HG03045 (cell line): ENCODE results near the gene PSPH.

ENCODE experiments used
- ATAC-seq: cut with Tn5 transposase; IDR thresholded peaks from one replicate; pipeline ENCODE4 v1.9.1; 2021; ENCODE audit warnings: mild to moderate bottlenecking, moderate library complexity; ENCODE audit not compliant: unreplicated experiment

PSPH gene

DNA sequence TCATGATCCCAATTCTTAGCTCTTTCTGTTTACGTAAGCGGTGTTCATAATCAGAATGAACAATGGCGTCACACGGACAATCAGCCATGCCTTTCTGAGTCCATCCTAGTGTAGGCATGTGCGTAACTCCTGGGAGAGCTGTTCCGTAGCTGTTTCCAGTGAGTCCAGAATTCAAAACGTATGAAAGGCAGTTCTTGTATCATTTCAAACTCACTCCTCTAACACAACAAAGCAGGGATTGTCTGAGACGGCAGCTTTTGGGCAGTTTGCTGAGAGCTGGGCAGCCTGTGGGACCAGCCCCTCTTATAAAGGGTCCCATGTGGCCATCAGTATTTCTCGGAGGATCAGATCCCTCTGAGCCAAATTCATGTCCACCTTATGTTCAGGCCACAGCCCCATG, 43.4 kb downstream of the PSPH start:
- no peak for ATAC-seq

DNA sequence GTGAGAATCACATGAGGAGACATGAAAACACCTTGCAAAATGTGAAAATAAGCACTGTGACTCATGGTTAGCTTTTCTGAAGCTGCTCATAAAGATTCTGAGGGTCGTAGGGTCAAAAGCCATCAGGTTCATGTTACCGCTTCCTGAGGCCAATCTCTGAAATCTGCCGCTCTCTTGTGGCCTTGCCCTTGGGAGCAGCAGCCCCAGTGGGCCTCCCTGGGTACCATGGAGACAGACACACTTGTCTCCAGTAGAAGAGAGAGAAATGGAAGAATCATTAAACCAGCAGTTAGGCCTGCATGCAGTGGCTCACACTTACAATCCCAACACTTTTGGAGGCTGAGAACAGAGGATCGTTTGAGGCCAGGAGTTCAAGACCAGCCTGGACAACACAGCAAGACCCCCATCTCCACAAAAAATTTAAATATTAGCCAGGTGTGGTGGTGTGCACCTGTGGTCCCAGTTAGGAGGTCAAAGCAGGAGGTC, 44.0 kb downstream of the PSPH start:
- no peak for ATAC-seq

DNA sequence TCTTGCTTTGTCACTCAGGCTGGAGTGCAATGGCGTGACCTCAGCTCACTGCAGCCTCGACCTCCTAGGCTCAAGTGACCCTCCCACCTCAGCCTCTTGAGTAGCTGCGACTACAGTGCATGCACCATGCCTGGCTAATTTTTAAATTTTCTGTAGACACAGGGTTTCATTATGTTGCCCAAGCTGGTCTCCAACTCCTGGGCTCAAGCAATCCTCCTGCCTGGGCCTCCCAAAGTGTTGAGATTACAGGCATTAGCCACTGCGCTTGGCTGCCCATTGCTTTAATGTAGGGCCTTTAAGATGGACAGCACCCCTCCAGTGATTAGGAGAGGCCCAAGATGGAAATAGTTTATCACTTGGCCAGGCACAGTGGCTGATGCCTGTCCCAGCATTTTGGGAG, 47.5 kb downstream of the PSPH start:
- no peak for ATAC-seq

DNA sequence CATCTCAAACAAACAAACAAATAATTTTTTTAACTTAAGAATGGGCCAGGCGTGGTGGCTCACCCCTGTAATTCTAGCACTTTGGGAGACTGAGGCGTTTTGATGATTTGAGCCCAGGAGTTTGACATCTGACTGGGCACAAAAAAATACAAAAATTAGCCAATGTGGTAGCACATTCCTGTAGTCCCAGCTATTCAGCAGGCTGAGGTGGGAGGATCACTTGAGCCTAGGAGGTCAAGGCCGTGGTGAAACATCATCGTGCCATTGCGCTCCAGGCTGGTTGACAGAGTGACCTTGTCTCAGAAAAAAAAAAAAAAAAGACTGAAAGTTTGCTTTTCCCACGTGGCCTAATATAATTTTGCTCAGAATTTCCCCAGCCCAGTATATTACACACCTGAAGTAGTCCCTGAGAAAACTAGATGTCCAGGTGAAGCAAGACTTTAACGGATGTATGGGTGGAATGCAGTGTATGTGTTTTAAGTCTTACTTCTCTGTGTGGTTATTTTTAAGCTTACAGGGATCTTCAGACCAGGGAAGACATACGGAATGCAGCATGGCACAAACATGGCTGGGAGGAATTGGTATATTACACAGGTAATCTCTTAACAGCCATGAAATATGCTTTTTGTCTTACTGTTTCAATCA, 54.3 kb downstream of the PSPH start:
- no peak for ATAC-seq

DNA sequence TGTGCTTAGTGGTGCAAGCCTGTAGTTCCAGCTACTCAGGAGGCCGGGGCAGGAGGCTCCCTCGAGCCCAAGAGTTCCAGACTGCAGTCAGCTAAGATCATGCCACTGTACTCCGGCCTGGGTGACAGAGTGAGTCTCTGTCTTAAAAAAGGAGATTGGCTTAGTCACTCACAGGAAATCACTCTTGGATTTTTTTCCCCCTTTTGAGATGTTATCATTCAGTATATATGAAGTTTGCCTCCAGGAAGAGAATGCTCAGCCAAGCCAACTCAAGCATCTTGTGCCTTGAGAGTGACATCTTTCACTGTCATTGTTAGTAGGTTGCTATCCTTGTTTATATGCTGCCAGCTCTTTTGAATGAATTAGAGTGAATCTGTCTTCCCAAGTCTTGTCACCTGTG, 58.9 kb downstream of the PSPH start:
- ATAC-seq = no peak

DNA sequence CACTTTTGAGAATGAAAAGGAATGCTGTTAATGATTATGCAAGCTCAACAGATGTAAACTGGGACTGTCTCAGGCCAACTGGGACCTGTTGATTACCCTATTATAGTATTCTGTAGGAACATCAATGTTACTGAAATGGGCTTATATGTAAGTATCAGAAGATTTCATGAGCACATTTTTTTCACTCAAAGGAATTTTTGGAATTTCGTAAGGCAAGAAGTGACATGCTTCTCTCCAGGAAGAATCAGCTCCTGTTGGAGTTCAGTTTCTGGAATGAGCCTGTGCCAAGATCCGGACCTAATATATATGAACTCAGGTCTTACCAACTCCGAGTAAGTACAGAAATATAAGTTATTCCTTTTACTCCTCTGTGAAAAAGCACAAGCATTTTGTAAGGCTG, 67.7 kb downstream of the PSPH start:
- no peak for ATAC-seq

DNA sequence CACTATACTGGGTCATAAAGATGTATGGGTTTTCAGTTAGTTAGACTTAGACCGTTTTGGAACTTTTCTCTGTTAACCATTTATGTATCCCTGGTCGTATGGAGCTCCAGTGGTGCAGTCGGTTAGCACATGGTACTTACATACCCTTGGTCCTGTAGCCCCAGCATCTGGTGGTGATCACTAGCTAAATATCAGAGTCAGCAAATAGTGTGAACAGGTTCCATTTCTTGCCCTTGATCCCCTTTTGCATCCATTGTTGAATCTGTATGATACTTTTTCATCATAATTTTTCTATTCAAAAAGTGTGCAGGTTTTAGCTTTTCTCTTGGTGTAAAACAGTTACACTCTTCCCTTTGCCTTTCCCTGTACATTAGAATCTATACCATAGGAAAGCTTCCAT, 71.0 kb downstream of the PSPH start:
- ATAC-seq = no peak

DNA sequence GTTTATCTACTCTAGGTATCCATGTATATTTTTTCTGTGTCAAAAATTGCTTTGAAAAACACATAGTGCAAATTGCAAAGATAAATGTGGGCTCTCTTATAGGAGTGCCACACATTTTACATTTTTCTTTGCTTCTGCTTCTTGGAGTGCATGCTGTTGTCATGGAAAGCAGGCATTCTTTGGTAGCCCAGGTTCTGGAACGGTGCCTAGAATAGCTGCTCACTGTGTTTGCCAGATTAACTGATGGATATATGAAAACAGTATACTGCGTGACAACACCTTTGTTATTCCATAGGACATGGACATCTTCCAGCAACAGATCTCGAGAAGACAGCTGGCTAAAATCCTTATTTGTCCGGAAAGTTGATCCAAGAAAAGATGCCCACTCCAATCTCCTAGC, 73.4 kb downstream of the PSPH start:
- no peak for ATAC-seq

DNA sequence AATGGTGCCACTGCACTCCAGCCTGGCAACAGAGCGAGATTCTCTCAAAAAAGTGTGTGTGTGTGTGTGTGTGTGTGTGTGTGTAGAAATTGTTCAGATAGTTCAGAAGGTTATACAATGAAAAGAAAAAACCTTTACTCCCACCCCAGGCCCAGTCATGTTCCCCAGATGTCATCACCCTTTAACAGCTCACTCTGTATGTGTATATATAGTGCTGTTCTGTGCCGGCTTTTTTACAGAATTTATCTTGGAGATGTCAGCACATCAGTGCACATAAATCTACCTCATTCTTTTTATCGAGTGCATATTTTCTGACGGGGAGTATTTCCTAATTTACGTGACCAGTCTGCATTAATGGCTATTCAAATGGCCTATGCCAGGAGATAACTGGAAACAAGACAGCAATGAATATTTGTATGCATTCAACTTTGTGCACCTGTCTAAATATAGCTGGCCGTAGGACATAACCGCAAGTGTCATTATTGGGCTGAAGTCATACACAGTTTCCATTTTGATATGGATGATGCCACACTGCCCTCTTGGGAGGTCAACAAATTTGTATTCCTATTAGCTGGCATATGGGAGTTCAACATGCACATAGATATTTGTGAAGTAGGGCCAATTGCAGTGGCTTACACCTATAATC, 75.1 kb downstream of the PSPH start:
- no peak for ATAC-seq

DNA sequence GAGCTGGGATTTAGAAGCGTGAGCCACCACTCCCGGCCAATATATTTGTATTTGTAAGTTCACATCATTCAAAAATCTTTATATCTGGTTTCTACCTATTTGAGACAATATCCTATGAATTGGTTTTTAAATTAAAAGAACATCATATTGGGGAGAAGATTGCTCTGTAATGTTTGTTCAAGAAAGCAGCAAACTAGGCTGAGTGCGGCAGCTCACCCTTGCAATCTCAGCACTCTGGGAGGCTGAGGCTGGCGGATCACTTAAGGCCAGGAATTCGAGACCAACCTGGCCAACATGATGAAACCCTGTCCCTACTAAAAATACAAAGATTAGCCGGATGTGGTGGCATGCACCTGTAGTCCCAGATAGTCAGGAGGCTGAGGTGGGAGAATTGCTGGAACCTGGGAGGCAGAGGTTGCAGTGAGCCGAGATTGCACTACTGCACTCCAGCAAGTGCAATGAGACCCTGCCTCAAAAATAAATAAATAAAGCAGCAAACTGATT, 77.4 kb downstream of the PSPH start:
- no peak for ATAC-seq

DNA sequence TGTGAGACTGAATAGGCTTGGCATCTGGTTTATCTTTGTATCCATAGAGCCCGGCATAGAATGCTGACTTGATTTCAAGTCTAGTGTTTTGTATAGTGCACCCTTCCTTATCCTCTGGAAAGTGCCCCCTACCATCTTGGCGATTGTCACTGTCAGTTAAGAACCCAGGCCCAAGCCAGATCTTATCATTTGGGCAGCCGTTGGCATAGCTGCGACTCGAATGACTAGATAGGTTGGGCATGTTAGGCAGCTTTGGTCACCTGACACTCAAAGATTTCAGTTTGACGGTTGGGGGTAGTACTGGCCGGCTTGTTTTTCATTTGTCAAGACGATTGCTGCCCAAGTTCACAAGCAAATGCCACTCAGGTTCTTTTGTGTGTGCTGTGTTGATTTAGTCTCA, 80.3 kb downstream of the PSPH start:
- no peak for ATAC-seq

DNA sequence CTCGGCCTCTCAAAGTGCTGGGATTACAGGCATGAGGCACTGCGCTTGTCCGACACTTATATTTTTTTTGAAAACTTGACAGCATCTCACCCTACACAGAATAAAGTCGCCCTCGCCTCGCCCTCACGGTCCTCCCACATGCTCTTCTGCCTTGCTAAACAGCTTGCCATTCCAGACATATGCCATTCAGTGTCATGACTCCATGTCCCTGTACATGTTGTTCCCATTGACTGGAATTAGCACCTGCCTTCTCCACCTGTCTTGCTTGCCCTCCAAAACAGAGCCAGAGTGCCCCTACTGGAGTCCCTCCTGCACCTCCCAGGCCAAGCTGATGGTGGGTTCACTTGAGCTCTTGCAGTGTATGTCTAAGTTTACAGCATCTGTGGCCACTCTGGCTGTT, 80.7 kb downstream of the PSPH start:
- no peak for ATAC-seq

DNA sequence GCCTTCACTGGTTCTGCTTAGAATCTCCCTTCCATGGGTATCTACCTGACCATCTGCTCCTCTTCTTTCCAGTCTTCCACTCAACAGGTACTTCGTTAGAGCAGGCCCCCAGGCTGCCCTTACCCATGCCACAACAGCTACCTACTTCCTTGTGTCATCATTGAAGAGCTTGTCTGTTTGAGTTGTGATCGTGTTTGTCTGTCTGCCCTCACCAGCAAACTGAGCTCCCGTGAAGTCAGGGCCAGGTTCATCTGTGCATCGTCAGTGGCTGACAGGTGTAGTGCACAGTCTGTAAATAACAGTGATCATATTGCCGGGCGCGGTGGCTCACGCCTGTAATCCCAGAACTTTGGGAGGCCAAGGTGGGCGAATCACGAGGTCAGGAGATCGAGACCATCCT, 81.9 kb downstream of the PSPH start:
- no peak for ATAC-seq

DNA sequence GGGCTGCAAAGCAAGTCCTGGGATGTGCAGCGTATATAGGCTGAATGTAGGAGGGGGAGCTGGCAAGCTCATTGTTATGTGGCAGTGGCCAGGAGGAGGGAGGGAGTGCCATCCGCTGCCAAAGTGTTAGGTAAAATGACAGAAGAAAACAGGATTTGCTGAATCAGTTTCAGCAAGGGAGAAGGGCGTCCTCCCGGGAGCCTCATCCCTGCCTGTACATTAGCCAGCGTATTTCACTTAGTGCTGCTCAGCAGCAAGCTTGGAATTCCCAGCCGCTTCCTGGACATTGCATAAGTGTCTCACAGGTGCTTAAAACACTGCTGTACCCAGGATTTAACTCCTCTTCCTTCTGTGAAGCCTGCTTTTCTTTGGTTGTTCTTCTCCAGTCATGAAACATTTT, 84.4 kb downstream of the PSPH start:
- ATAC-seq = no peak

DNA sequence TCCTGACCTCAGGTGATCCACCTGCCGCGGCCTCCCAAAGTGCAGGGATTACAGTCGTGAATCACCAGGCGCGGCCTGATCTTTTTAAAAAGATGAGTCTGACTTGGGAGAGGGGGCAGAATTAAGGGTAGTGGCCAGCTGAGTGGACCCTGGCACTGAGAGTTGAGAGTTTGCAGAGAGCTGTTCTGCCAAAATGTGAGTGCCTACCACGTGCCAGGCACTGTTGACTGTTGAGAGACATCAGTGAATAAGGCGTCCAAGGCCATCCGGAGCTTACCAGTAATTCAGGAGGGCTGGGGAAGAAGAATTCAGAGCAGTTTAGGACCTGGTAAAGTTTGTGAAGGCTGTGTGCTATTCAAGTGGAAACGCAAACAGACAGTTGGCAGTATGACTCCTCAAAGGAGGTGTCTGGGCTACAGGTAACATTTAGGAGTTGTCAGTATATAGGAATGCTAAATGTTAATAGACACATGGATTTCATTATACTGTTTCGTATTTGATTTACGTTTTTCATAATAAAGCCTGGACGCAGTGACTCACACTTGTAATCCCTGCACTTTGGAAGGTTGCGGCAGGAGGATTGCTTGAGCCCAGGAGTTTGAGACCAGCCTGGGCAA, 85.3 kb downstream of the PSPH start:
- ATAC-seq = no peak

DNA sequence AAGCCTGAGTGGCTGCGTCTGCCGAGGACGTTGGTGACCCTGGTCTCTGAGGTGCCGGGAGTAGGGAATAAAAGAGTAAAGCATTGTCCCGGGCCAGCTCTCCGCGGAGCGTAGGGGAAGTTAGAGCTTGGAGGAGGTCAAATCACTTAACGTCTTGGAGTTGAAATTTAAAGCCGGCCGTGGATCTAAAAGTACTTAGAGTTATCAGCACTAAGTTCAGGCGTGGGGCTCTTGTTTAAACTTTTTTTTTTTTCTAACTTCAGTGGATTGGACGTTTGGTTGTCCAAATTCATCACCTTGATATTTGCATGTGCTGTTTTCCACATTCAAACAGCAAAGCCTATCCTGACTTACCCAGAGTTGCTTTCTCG, 86.2 kb downstream of the PSPH start:
- ATAC-seq = no peak

DNA sequence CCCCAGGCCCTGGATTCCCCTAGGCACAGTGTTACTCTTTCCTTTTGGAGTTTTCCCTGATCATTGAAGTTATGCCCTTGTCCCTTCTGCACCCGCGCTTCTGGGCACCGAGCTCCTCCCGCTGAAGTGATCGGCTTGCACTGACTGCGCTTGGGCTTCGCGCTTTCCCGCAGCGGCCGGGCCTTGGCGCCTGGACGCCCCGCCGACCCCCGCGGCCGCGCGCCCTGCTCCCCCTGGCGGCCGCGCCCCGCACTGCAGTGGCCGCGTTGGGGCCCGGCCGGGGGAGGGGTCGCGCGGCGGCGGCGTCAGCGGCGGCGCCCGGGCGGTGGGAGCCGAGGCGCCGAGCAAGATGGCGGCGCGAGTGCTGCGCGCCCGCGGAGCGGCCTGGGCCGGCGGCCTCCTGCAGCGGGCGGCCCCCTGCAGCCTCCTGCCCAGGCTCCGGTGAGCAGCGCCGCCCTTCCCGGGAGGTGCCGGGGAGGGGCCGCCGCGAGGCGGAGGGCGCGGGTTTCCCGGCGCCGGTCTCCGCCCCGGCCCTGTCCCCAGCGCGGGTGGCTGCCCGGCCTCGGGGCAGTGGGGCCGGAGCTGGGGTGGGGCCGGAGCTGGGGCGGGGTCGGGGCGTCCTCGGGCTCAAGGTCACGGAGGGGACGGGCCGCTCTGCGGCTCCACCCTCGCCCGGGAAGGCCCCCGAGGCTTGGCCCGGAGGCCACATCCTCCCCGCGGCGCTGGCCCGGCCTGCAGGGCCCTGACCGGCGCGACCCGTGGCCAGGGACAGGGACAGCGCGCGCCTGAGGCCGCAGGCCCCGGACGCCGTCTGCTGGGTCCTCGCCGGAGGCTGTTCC, 86.8 kb downstream of the PSPH start, which contains the start of gene NIPSNAP2:
Gene NIPSNAP2, plus strand, starts transcription at position 325 of the 839 bp plus-strand sequence. Its CDS starts 25 bp downstream, at position 350.
- ATAC-seq = peak; percentile 88

DNA sequence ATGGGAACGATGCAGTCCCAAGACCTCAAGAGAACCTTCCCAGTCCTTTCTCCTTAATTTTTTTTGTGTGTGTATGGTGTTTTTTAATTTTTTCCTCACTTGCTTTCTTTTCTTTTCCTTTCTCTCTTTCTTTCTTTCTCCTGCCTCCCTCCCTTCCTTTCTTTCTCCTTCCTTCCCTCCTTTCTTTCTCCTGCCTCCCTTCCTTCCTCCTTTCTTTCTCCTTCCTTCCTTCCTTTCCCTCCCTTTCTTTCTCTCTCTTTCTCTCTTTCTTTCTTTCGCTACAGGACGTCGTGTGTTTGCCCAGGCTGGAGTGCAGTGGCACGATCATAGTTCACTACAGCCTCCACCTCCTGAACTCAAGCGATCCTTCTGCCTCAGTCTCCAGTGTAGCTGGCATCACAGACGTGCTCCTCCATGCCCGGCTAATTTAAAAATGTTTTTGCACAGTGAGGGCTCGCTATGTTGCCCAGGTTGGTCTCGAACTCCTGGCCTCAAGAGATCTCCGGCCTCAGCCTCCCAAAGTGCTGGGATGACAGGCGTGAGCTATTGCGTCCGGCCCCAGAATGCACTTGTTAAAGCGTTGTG, 87.6 kb downstream of the PSPH start:
- ATAC-seq = no peak

DNA sequence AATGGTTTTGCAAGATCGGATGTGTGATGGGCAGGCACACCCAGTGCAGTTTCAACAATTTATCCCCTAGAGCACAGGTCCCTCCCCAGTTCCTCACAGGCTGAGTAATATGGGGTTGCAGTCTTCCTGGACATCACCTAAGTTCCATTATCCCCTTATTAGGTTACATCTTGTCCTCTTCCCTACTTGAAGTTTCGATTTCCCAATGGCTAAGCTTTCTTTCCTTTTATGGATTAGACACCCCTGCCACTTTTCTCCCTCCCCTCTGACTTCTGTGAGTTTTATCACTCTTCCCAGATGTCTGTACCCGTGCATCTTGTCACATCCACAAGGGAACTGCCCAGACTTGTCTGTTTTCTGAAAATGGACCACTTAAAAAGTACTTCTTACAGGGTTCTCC, 89.2 kb downstream of the PSPH start:
- no peak for ATAC-seq
